Activated CD4-positive, alpha-beta T cell treated with anti-CD3 and anti-CD28 coated beads, Interleukin-2, amount 50 U/mL, for 16 hours (primary cell): ENCODE data around the gene KDM6A.
"Not testable (repeated sequence)": the region's sequence is repeated elsewhere in the genome, so short reads cannot be mapped to it uniquely, and the experiment has no call there.

Experiments
- DNase-seq: peaks from one replicate; pipeline ENCODE4 v3.0.0-alpha.2; 2020

KDM6A gene

DNA sequence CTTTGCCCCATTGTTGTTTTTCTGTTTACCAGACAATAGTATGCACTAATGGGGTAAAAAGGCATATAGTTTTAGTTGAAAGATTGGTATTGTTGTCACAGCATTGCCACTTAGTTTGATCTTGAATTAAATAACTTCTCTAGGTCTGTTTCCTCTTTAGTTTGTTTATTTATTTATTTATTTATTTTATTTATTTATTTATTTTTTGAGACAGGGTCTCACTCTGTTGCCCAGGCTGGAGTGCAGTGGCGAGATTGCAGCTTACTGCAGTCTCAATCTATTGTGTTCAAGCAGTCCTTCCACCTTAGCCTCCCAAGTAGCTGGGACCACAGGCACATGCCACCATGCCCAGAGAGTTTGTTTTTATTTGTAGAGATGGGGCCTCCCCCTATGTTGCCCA, 138.6 kb downstream of the KDM6A start:
- DNase-seq: no peak

GRCh38 chrX:45017946-45018345, 145.0 kb downstream of the KDM6A start:
- DNase-seq: no peak

DNA sequence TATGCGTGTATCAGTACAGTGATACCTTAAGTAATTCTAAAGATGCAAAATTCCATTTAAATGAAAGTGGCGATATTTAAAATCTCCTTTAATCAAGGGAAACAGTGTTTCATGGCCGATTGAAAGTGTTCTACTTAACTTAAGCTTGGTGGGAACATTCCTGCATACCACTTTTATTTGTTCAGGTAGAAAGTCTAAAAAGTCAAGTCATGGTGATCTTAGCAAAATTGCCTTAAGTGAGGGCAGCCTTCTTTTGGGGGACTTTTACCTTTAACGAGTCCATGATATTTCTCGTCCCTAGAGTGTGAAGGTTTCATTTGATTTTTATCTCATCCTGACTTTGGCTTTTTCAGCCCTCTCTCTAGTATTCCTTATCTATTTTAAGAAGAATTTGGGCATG, 149.2 kb downstream of the KDM6A start:
- DNase-seq: no peak

- no peak for DNase-seq
Observed at GRCh38 chrX:45024501-45024900, 151.5 kb downstream of the KDM6A start.

DNA sequence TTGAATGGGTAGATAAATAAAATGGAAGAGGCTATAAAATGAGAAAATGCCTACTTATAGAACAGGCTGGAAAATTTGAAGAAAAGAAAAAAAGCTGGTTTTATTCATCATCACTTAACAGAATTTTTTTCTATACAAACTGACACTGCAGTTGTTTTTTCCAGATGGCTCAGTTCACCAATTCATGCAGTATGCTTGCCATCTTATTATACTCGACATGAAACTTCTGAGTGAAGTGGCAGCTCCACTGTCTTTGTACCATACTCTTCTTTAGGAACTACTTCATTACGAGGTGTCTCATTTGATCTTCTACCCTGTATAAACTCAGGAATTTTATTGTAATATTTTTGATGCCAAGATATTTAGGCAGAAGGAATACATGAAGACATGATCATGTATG, 153.0 kb downstream of the KDM6A start:
- no peak for DNase-seq

DNA sequence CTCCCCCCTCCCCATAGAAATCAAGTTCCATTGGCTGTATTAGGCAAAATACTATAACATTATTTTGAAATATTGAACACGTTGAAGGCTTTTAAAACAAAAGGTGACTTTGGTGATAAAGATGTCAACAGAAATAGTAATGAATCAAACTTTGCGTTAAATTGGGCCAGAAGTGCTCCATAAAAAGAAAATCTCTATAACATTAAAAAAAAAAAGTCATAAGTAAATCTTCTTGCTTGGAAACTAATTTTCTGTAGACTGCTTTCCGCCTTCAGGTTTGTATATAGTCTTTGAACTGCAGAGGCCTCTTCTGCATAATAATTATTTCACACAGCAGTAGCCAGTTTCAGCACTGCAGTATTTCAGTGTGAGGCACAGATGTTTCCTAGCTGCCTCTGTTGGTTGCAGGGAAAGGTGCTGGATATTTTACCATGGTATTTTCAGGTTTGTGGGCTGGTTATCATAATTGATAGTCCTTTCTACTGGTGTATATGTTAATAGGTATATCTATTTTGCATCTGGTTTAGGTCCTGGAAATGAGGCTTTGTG, 158.9 kb downstream of the KDM6A start:
- no peak for DNase-seq

GRCh38 chrX:45035071-45035470, 162.1 kb downstream of the KDM6A start:
- DNase-seq: no peak

DNA sequence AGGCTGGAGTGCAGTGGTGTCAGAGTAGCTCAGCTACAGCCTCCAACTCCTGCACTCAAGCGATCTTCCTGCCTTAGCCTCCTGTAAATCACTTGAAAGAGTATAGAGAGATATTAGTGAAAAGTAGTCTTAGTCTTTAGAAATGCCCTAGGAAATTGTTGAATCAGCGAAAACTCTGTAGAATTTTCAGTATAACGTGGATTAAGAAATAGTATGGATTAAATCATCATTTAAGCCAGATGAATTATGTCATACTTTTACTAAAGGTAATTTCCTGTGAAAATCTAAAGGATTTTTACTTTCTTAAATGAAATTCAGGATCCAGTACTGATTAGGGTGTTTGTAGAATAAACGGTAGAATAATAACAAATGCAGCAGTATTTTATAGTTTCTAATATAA, 163.2 kb downstream of the KDM6A start:
- DNase-seq: no peak

- DNase-seq: not testable (repeated sequence)
Observed at GRCh38 chrX:45040137-45040536, 167.1 kb downstream of the KDM6A start.

DNA sequence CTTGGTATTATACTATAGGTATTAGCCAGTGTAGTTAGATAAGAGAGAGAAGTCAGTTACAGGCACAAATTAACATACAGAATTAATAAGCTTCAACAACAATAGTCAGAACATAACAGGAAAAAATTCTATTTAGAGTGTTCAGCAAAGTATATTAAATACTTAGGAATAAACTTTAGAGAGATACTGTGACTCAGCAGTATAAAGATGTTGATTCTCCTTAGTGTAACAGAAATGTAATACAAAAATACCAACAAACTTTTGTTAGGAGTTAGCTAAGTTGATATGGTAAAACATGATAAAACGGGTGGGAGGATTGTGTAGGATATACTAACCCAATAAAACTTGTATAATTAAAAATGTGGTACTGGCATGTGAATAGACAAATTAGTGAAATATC, 173.4 kb downstream of the KDM6A start:
- no peak for DNase-seq

DNA sequence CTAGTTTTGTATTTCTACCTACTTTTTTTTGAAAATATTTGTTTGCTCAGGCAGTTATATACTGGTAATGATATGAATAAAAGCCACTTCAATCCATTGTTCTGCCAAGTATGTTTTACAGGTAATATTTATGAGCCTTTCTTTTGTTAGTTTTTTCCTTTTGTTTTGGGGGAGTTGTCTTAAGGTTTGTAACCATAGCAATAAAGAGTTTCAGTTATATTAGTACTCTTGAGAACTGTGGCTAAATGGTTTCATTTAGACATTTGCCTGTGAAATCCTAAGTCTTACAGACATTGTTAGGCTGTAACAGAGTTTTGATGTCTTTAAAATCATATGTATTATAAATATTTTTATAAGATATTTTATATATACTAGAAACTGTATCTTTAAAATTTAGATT, 177.6 kb downstream of the KDM6A start:
- no peak for DNase-seq

GRCh38 chrX:45056428-45057145, 183.6 kb downstream of the KDM6A start:
- no peak for DNase-seq

DNA sequence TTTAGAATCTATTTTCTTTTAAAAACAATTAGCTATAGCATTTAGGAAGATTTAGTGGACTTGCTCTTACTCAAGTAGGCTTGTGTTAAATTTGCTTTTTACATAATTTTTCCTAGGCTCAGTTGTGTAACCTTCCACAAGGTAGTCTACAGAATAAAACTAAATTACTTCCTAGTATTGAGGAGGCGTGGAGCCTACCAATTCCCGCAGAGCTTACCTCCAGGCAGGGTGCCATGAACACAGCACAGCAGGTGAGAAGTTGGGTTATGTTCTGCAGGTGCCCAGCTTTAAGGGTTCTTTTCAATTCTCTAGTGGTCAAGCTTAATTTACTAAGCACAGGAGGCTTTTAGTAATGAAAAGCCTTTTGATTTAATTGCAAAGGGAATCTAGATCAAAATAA, 186.9 kb downstream of the KDM6A start:
- DNase-seq: not testable (repeated sequence)

GRCh38 chrX:45063319-45064095, 190.5 kb downstream of the KDM6A start:
- DNase-seq: no peak

GRCh38 chrX:45068569-45068968, 195.6 kb downstream of the KDM6A start:
- DNase-seq: peak; percentile 18

- peak; percentile 60 for DNase-seq
Observed at GRCh38 chrX:45070116-45071007, 197.4 kb downstream of the KDM6A start.

- DNase-seq: not testable (repeated sequence)
Observed at GRCh38 chrX:45073011-45073410, 200.0 kb downstream of the KDM6A start.

- peak; percentile 50 for DNase-seq
Observed at GRCh38 chrX:45077748-45078424, 204.9 kb downstream of the KDM6A start.

DNA sequence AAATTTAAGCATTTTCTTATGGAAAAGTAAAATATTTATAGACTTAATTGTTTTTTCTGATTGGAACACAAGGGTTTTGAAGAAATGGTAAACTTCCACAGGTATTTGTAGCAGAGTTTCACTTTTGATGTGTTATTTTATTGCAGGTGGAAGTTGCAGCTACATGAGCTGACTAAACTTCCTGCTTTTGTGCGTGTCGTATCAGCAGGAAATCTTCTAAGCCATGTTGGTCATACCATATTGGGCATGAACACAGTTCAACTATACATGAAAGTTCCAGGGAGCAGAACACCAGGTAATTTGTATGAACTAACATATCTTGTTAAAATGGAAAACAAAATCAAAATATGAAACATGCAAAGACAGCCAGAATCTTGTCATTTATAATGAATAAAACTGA, 210.3 kb downstream of the KDM6A start:
- peak; percentile 33 for DNase-seq

GRCh38 chrX:45110494-45110893, 237.5 kb downstream of the KDM6A start:
- DNase-seq: no peak

GRCh38 chrX:45126158-45126557, 253.2 kb downstream of the KDM6A start:
- DNase-seq: no peak

DNA sequence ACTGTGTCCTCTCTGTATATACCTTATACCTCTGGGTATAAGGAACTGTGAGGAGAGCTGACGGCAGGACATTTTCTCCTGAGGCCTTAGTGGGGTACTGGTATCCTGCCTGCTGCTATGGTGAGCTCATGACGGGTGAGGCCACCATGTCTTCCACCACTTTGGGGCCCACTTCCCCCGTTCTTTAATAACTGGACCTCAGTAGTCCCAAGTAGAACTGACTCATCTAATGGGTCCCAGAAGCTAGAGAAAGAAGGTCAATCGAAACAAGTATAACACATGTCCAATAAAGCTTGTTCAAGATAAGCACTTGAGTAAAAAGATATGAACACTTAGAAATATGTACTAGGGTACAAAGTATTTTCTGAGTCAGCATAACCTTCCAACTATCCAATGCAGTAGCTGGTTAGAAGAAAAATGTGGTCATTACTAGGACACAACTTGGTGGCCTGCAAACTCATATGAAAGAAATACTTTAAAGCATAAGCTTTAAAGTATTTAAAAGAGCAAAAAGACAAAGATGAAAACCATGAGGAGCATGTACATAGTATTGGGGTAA, 256.0 kb downstream of the KDM6A start:
- DNase-seq: no peak
